WTC11 (cell line): ENCODE data around the gene COIL. TPM values are rescaled to one million over a fixed set of nuclear protein-coding genes. Genes with fewer than 3 reads are reported as not detected.

Source experiments
- ATAC-seq: fragments of 200-7000 bp; cut with Tn5 transposase; 2 replicates; pipeline ENCODE4 v1.10.0; 2021; ENCODE audit warnings: mild to moderate bottlenecking, moderate library complexity
- CTCF ChIA-PET: fragments of 300-600 bp; sonication (Branson Sonifier 250); formaldehyde crosslinking; loops from one replicate; lab custom pipeline; 2021; ENCODE audit warnings: antibody characterized with exemption; lab: Charles Lee
- POLR2A ChIA-PET: fragments of 350-600 bp; sonication (Branson Sonifier 250); formaldehyde crosslinking; loops from one replicate; lab custom pipeline; 2021; ENCODE audit warnings: antibody characterized with exemption; lab: Charles Lee
- DNase-seq: peaks from one replicate; pipeline ENCODE4 v3.0.0; 2021; ENCODE audit warnings: low spot score
- H3K27ac Mint-ChIP-seq: 2 replicates; pipeline ENCODE4 v1.8.0; 2021; ENCODE audit warnings: mixed read lengths
- H3K27me3 Mint-ChIP-seq: 2 replicates; pipeline ENCODE4 v1.8.0; 2021; ENCODE audit warnings: low read depth, mild to moderate bottlenecking, moderate library complexity, mixed read lengths
- H3K36me3 Mint-ChIP-seq: 2 replicates; pipeline ENCODE4 v1.8.0; 2021; ENCODE audit warnings: mixed read lengths
- H3K4me1 Mint-ChIP-seq: 2 replicates; pipeline ENCODE4 v1.8.0; 2022; ENCODE audit warnings: mixed read lengths
- H3K4me3 Mint-ChIP-seq: 2 replicates; pipeline ENCODE4 v1.8.0; 2021; ENCODE audit warnings: mild to moderate bottlenecking, moderate library complexity, mixed read lengths
- H3K9me3 Mint-ChIP-seq: 2 replicates; pipeline ENCODE4 v1.8.0; 2021; ENCODE audit warnings: mixed read lengths
- ATF1 ChIP-seq: sonication (generic); formaldehyde crosslinking; IDR thresholded peaks from 2 replicates; pipeline ENCODE4 v1.8.1; 2023; ENCODE audit warnings: mild to moderate bottlenecking, moderate library complexity, missing genetic modification reagents
- CTCF ChIP-seq: fragments of 200-600 bp; IDR thresholded peaks from 2 replicates; pipeline ENCODE4 v1.8.0; 2022; ENCODE audit warnings: antibody characterized with exemption
- E2F5 ChIP-seq: sonication (generic); formaldehyde crosslinking; IDR thresholded peaks from 2 replicates; pipeline ENCODE4 v1.8.1; 2022; ENCODE audit warnings: mild to moderate bottlenecking, moderate library complexity, missing genetic modification reagents
- ERG ChIP-seq: fragments of 250-450 bp; sonication (Bioruptor Pico); IDR thresholded peaks from 2 replicates; pipeline ENCODE4 v1.8.0; 2021; ENCODE audit warnings: mild to moderate bottlenecking
- ESRRA ChIP-seq: sonication (generic); formaldehyde crosslinking; IDR thresholded peaks from 2 replicates; pipeline ENCODE4 v1.8.1; 2022; ENCODE audit warnings: mild to moderate bottlenecking, missing genetic modification reagents, borderline replicate concordance
- FOXJ3 ChIP-seq: sonication (generic); formaldehyde crosslinking; IDR thresholded peaks from 2 replicates; pipeline ENCODE4 v1.9.0; 2021; ENCODE audit warnings: missing genetic modification reagents, mild to moderate bottlenecking, borderline replicate concordance
- NR1H2 ChIP-seq: sonication (generic); formaldehyde crosslinking; IDR thresholded peaks from 2 replicates; pipeline ENCODE4 v1.9.0; 2021; ENCODE audit warnings: mild to moderate bottlenecking, moderate library complexity, missing genetic modification reagents
- NR3C1 ChIP-seq: sonication (generic); formaldehyde crosslinking; conservative IDR thresholded peaks from 2 replicates; pipeline ENCODE4 v1.8.1; 2023; ENCODE audit warnings: low read depth, mild to moderate bottlenecking, missing genetic modification reagents
- SP1 ChIP-seq: sonication (generic); formaldehyde crosslinking; conservative IDR thresholded peaks from 2 replicates; pipeline ENCODE4 v1.8.1; 2022; ENCODE audit warnings: missing genetic modification reagents
- STAT6 ChIP-seq: sonication (generic); formaldehyde crosslinking; conservative IDR thresholded peaks from 2 replicates; pipeline ENCODE4 v1.8.1; 2023; ENCODE audit warnings: mild to moderate bottlenecking, low read depth, missing genetic modification reagents, moderate library complexity
- TEAD1 ChIP-seq: sonication (generic); formaldehyde crosslinking; IDR thresholded peaks from 2 replicates; pipeline ENCODE4 v1.8.0; 2022; ENCODE audit warnings: mild to moderate bottlenecking, missing genetic modification reagents
- USF2 ChIP-seq: sonication (generic); formaldehyde crosslinking; IDR thresholded peaks from 2 replicates; pipeline ENCODE4 v1.8.1; 2023; ENCODE audit warnings: mild to moderate bottlenecking, missing genetic modification reagents, moderate library complexity
- ZMAT4 ChIP-seq: fragments of 250-450 bp; sonication (Bioruptor Pico); IDR thresholded peaks from 2 replicates; pipeline ENCODE4 v1.9.0; 2021; ENCODE audit warnings: mild to moderate bottlenecking
- ZNF232 ChIP-seq: sonication (generic); formaldehyde crosslinking; IDR thresholded peaks from 2 replicates; pipeline ENCODE4 v1.8.0; 2022; ENCODE audit warnings: mild to moderate bottlenecking, missing genetic modification reagents
- ZNF317 ChIP-seq: sonication (generic); formaldehyde crosslinking; IDR thresholded peaks from 2 replicates; pipeline ENCODE4 v1.8.1; 2023; ENCODE audit warnings: low read depth, mild to moderate bottlenecking, moderate library complexity, missing genetic modification reagents, borderline replicate concordance
- total RNA-seq: library from RNA; stranded (reverse); gene quantifications from 3 replicates; pipeline ENCODE4 v1.2.3, GENCODE V29; 2021
- TF ChIP-seq, protein P1 (sequence below): sonication (generic); formaldehyde crosslinking; IDR thresholded peaks from 2 replicates; pipeline ENCODE4 v1.8.0; 2023; ENCODE audit warnings: missing genetic modification reagents, mild to moderate bottlenecking, borderline replicate concordance
- TF ChIP-seq, protein P2 (sequence below): sonication (generic); formaldehyde crosslinking; IDR thresholded peaks from 2 replicates; pipeline ENCODE4 v1.8.0; 2023; ENCODE audit warnings: missing genetic modification reagents
- TF ChIP-seq, protein P3 (sequence below): sonication (generic); formaldehyde crosslinking; IDR thresholded peaks from 2 replicates; pipeline ENCODE4 v1.8.1; 2023; ENCODE audit warnings: mild to moderate bottlenecking, moderate library complexity, missing genetic modification reagents
- TF ChIP-seq, protein P4 (sequence below): sonication (generic); formaldehyde crosslinking; IDR thresholded peaks from 2 replicates; pipeline ENCODE4 v1.8.0; 2022; ENCODE audit warnings: mild to moderate bottlenecking, missing genetic modification reagents

Gene COIL
- total RNA-seq, 1 experiment from 2014 or later = 23.5 TPM

DNA sequence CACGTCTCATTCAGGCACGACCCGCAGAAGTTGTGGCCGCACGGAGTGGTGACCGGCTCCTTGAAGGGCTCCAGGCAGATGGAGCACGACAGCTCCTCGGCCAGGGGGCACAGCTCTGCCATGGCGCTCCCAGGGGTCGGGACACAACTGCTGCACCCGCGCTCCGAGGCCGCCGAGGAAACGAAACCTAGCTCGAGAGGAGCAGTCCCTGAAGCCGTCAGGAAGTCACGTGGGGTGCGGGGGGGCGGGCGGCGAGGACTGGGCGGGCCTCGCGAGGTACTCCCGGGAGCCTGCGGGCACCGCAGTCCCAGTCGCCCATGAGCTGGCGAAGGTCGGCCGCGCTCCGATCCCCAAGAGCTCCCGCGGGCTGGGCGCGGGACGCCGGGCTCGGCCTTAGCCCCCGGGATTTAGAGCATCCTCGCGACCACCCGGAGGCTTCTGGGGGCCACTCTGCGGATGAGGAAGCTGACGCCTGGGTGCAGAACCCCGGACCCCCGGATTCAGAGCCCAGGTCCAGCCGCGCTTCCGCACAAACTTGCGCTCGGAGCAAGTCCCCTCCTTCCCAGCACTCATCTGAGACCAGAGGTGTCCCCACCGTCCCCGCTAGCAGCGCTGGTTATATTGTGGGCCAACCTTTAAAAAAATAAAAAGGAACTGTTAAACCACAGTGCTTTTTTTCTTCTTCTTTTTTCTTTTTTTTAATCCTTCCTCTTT lies 46.8 kb downstream of the COIL start, which contains the start of gene TRIM25:
Gene TRIM25, minus strand, starts transcription at position 183 of the 714 bp plus-strand sequence. Its CDS starts 61 bp downstream, at position 122.
- ChIA-PET POLR2A (interaction anchor here (0.6 to 1.2 kb wide), 9 partner anchors 10 to 258 kb away, joined by 3 to 5 read pairs (median 3); partner anchors contain the start of gene SCPEP1), CTCF (interaction anchor here (0.6 to 2.3 kb wide), 8 partner anchors 19 to 869 kb away, joined by 3 to 9 read pairs (median 4); no protein-coding TSS in a partner anchor)
- Mint-ChIP-seq H3K27me3 (peaks cover 20% of the 10 kb centered on the region), H3K27ac (peak within 1 kb of the TSS; percentile 2; the same call in 1 of the 2 replicates), H3K4me1 (peaks cover 18% of the 10 kb centered on the region), H3K9me3 (peaks cover 12% of the 10 kb centered on the region), H3K36me3 (peaks cover 5% of the 10 kb centered on the region), H3K4me3 (peak within 1 kb of the TSS; percentile 88)
- ATAC-seq (peak; percentile 92), DNase-seq (peak; percentile 84)
- TF ChIP-seq ZNF232 (CRISPR knock-in tag) (0 out of 2 replicates have a peak, but pooled peaks have one; percentile 88), NR1H2 (CRISPR knock-in tag) (no peak), SP1 (CRISPR knock-in tag) (peak; percentile 81), NR3C1 (no peak), CTCF (no peak), STAT6 (CRISPR knock-in tag) (no peak), FOXJ3 (CRISPR knock-in tag) (no peak), USF2 (CRISPR knock-in tag) (peak; percentile 95), ZMAT4 (CRISPR knock-in tag) (no peak), E2F5 (CRISPR knock-in tag) (peak; percentile 58; the same call in 1 of the 2 replicates), ZNF317 (peak; percentile 58; the same call in 1 of the 2 replicates), ESRRA (CRISPR knock-in tag) (peak; percentile 72; the same call in 1 of the 2 replicates), TEAD1 (peak; percentile 31; the same call in 1 of the 2 replicates), ERG (CRISPR knock-in tag) (no peak), ATF1 (0 out of 2 replicates have a peak, but pooled peaks have one; percentile 22)
- TF ChIP-seq, protein P1, sequence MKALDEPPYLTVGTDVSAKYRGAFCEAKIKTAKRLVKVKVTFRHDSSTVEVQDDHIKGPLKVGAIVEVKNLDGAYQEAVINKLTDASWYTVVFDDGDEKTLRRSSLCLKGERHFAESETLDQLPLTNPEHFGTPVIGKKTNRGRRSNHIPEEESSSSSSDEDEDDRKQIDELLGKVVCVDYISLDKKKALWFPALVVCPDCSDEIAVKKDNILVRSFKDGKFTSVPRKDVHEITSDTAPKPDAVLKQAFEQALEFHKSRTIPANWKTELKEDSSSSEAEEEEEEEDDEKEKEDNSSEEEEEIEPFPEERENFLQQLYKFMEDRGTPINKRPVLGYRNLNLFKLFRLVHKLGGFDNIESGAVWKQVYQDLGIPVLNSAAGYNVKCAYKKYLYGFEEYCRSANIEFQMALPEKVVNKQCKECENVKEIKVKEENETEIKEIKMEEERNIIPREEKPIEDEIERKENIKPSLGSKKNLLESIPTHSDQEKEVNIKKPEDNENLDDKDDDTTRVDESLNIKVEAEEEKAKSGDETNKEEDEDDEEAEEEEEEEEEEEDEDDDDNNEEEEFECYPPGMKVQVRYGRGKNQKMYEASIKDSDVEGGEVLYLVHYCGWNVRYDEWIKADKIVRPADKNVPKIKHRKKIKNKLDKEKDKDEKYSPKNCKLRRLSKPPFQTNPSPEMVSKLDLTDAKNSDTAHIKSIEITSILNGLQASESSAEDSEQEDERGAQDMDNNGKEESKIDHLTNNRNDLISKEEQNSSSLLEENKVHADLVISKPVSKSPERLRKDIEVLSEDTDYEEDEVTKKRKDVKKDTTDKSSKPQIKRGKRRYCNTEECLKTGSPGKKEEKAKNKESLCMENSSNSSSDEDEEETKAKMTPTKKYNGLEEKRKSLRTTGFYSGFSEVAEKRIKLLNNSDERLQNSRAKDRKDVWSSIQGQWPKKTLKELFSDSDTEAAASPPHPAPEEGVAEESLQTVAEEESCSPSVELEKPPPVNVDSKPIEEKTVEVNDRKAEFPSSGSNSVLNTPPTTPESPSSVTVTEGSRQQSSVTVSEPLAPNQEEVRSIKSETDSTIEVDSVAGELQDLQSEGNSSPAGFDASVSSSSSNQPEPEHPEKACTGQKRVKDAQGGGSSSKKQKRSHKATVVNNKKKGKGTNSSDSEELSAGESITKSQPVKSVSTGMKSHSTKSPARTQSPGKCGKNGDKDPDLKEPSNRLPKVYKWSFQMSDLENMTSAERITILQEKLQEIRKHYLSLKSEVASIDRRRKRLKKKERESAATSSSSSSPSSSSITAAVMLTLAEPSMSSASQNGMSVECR (CRISPR knock-in tag) = peak; percentile 20; the same call in 1 of the 2 replicates
- TF ChIP-seq, protein P2, sequence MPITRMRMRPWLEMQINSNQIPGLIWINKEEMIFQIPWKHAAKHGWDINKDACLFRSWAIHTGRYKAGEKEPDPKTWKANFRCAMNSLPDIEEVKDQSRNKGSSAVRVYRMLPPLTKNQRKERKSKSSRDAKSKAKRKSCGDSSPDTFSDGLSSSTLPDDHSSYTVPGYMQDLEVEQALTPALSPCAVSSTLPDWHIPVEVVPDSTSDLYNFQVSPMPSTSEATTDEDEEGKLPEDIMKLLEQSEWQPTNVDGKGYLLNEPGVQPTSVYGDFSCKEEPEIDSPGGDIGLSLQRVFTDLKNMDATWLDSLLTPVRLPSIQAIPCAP (CRISPR knock-in tag) = no peak
- TF ChIP-seq, protein P3, sequence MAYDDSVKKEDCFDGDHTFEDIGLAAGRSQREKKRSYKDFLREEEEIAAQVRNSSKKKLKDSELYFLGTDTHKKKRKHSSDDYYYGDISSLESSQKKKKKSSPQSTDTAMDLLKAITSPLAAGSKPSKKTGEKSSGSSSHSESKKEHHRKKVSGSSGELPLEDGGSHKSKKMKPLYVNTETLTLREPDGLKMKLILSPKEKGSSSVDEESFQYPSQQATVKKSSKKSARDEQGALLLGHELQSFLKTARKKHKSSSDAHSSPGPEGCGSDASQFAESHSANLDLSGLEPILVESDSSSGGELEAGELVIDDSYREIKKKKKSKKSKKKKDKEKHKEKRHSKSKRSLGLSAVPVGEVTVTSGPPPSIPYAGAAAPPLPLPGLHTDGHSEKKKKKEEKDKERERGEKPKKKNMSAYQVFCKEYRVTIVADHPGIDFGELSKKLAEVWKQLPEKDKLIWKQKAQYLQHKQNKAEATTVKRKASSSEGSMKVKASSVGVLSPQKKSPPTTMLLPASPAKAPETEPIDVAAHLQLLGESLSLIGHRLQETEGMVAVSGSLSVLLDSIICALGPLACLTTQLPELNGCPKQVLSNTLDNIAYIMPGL = peak; percentile 31; the same call in 1 of the 2 replicates
- TF ChIP-seq, protein P4, sequence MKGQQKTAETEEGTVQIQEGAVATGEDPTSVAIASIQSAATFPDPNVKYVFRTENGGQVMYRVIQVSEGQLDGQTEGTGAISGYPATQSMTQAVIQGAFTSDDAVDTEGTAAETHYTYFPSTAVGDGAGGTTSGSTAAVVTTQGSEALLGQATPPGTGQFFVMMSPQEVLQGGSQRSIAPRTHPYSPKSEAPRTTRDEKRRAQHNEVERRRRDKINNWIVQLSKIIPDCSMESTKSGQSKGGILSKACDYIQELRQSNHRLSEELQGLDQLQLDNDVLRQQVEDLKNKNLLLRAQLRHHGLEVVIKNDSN (CRISPR knock-in tag) = peak; percentile 95
